UCSD-AML1 (cell line): ENCODE data around the gene DENND5B.

ENCODE experiments used
- DNase-seq: peaks from one replicate; lab custom pipeline; 2025; ENCODE audit not compliant: unreplicated experiment; lab: John Stamatoyannopoulos, UW

The DENND5B gene

GRCh38 chr12:31342286-31342685 lies 248.7 kb downstream of the DENND5B start:
- no peak for DNase-seq

- no peak for DNase-seq
Observed at GRCh38 chr12:31339831-31340622, 250.9 kb downstream of the DENND5B start.

DNA sequence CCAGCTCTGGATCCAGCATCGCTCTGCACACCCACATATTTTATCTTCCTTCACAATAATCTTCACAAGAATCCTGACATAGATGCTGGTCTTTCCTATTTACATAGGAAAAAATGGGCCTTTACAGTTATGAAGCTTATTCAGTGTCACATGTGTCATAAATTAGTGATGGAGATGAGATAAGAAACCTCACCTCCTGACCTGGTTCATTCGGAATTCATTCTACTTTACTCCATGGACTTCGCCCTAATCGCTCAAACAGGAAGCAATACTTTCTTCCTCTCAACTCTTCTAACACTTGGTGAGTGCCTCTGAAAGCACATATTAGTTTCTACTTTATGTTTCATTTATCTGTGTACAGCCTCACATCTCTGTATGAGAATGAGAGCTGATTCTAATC lies 253.0 kb downstream of the DENND5B start:
- DNase-seq = no peak
